Cortex of kidney (tissue), 1 donor: ENCODE measurements around the gene NAGS.
"Not testable (repeated sequence)": the region's sequence is repeated elsewhere in the genome, so short reads cannot be mapped to it uniquely, and the experiment has no call there.

ENCODE experiments used
- DNase-seq: peaks from one replicate; lab custom pipeline; 2025; lab: John Stamatoyannopoulos, UW

The NAGS gene, protein sequence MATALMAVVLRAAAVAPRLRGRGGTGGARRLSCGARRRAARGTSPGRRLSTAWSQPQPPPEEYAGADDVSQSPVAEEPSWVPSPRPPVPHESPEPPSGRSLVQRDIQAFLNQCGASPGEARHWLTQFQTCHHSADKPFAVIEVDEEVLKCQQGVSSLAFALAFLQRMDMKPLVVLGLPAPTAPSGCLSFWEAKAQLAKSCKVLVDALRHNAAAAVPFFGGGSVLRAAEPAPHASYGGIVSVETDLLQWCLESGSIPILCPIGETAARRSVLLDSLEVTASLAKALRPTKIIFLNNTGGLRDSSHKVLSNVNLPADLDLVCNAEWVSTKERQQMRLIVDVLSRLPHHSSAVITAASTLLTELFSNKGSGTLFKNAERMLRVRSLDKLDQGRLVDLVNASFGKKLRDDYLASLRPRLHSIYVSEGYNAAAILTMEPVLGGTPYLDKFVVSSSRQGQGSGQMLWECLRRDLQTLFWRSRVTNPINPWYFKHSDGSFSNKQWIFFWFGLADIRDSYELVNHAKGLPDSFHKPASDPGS

DNA sequence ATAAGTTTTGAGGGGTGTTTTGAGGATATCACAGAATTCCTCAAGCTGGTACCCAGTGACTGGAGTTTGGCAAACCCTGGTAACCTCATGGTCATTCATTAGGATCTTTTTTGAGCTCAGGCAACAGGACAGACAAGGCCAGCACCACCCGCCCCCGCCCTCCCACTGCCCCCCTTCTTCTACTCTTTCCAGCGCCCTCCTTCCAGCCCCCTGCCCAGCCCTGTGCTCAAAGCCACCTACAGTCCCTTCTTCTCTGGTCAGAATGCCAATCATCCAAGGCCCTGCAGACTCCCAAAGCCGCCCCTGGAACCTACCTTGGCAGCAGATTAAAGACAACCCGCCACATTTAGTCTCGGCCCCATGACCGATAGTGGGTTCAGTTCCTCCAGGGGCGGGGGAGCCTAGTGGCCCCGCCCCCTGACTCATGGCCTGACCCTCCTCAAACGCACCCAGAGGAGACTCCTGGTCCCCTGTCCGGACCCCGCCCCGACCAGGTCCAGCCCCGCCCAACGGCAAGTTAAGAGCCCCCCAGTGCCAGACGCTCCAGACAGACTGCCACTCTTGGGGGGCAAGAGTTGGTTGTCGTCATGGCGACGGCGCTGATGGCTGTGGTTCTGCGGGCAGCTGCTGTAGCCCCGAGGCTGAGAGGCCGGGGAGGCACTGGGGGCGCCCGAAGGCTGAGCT lies at the start of gene NAGS:
Gene NAGS (plus strand): TSS at position 546 of the 684 bp plus-strand sequence. CDS start 42 bp downstream, at position 588.
- DNase-seq: no peak

DNA sequence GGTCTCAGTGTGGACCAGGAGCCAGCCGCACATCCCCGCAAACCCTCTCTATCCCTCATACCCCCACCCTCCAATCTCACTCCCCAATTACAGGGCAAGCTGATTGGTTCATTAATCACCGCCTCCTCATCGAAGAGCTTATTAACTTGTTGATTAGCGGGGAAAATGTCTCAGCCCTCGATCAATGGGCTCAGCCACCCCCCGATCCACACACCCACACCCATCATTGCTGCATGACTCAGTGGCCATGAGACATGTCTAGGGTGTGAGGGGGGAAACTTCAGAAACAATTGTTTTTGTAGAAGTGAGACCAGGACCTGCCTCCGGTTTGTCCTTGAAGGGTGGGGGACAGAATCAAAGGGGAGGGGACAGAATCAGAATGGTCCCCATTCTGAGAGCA lies 48.2 kb upstream of the NAGS start:
- DNase-seq: no peak

DNA sequence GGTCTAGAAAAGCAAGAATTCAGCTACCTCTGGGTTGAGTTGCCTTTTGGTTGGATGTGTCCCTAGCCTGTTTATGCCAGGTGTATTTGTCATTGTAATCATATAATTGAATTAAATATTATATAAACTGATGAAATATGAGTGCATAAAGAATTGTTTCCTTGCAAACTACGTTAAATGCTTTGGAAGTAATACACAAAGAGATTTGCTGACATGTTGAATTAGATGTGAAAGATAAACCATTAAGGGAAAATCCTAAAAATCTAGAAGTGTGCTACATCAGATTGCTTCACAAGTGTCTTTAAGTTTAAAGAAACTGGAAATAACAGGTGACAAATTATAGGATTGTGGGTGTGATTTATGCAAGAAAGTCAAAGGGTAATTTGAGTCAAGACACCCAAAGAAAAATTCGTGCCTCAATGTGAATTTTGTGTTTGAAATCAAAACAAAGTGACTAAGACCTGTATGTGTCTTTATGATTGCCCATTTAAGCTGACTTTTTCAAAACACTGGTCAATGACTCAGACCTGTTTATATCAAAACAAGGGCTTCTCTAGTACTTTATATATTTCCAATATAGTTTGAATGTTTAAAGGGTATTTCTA lies 45.6 kb upstream of the NAGS start:
- DNase-seq: no peak

DNA sequence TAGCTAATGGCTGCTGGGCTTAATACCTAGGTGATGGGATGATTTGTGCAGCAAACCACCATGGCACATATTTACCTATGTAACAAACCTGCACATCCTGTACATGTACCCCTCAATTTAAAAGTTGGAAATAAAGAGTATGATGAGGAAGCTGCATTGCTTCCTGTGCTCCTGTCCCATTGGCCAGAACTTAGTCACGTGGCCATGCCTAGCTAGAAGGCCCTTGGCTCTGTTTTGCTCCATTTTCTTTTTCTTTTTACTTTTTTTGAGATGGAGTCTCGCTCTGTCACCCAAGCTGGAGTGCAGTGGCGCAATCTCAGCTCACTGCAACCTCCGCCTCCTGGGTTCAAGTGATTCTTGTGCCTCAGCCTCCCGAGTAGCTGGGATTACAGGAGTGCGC lies 43.1 kb upstream of the NAGS start:
- DNase-seq: not testable (repeated sequence)

DNA sequence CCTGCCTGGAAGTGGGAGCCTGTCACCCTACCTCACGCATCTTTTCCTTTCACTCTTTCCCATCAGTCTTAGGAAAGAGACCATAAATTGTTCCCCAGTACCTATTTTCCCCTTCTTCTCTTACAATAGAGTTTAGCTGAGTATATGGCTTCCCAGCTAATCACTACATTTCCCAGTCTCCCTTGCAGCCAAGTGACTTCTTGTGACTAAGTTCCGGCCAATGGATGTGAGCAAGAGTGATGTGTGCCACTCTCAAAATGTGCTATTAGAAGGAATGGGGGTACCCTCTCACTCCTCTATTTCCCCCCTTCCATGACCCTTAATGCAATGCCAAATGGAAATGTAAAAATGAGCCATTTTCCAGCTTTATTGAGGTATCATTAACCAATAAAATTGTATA lies 42.5 kb upstream of the NAGS start:
- no peak for DNase-seq

DNA sequence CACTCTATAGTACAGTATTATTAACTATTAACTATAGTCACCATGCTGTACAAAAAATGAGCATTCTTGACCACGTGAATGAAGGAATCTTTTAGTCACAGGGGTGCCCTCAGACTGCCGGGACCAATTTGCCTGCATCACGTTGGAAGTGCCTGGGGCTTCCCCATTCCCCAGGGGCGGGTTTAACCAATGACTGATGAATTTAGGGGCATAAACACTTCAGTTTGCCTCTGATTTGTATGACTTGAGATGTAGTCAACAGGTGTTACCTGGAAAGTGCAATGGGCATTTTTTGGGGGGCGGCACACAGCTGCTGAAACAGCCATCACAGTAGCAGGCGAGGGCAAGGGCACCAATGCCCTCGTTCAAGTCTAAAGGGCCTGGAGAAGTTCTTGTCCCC lies 41.9 kb upstream of the NAGS start:
- no peak for DNase-seq

DNA sequence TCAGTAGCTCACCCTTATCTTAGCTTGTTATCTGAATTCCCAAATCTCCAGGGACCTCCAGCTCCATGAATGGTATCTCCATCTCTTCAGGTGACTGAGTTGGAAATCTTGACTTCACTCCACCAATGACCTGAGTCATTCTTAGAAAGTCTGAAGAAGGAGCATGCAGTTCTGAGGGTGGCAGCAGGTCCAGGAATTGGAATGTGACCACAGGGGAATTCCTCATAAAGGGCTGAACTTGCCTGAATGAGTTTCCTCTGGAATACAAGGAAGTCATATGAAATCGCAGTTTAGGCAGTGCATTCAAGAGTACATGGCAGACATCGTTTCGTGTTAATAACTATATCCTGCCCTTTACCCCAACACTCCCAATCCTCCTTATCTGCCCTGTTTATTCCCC lies 38.1 kb upstream of the NAGS start:
- DNase-seq: no peak

DNA sequence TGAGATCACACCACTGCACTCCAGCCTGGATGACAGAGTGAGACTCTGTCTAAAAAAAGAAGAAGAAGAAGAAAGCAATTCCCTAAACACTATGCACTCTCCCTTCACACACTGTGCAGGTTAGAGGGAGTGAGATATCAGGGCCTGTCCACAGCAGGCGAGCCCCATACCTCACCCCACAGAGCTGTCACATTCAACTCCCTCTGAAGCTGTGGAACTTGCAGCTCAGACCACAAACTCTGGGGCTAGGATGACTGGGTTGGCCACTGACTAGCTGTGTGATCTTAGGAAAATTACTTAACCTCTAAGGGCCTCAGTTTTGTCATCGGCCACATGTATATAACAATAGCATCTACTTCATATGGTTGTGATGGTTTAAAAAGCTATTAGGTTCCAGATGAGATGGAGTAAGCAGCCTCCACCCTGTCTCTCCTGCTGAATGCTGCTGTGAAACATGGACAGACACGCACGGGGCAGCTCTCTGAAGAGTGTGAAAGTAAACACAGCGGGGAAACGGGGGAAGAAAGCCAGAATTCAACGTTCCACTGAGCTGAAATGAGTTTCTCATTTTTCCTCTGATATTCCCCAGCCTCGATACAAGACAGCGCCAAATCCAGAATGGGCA lies 37.1 kb upstream of the NAGS start:
- DNase-seq: no peak

DNA sequence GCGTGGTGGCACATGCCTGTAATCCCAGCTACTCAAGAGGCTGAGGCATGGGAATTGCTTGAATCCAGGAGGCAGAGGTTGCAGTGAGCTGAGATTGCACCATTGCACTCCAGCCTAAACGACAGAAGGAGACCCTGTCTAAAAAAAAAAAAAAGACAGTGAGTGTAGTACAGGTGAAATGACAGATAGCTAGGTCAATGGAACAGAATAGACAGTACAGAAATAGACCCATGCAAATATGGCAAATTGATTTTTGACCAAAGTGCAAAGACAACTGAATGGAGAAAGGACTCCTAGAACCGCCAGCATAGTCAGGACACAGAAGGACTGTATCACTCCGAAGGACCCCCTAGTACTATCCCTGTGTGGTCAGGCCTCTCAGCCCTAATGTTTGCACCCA lies 34.1 kb upstream of the NAGS start:
- DNase-seq: no peak

DNA sequence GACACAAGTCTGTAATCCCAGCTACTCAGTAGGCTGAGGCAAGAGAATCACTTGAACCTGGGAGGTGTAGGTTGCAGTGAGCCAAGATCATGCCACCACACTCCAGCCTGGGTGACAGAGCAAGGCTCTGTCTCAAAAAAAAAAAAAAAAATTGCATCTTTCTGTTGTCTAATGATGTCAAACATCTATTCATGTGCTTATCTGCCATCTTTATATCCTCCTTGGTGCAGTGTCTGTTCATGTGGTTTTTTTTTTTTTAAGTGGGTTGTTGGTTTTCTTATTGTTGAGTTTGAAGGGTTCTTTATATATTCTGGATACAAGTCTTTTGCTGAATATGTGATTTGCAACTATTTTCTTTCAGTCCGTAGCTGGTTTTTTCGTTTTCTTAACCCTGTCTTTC lies 33.0 kb upstream of the NAGS start:
- not testable (repeated sequence) for DNase-seq

DNA sequence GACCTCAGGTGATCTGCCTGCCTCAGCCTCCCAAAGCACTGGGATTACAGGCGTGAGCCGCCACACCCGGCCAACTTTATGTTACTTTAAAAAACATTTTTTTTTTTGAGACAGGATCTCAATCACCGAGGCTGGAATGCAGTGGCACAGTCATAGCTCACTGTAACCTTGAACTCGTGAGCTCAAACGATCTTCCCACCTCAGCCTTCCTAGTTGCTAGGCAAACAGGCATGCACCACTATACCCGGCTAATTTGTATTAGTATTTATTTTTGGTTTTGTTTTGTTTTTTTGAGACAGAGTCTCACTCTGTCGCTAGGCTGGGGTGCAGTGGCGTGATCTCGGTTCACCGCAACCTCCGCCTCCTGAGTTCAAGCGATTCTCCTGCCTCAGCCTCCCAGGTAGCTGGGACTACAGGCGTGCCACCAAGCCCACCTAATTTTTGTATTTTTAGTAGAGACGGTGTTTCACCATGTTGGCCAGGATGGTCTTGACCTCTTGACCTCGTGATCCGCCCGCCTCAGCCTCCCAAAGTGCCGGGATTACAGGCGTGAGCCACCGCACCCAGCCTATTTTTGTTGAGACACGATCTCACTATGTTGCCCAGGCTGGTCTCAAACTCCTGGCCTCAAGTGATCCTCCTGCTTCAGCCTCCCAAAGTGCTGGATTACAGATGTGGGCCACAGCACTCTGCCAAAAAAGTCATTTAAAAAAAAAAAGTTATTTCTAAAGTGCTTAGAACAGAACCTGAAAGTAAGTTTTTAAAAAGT lies 31.8 kb upstream of the NAGS start:
- DNase-seq: not testable (repeated sequence)

DNA sequence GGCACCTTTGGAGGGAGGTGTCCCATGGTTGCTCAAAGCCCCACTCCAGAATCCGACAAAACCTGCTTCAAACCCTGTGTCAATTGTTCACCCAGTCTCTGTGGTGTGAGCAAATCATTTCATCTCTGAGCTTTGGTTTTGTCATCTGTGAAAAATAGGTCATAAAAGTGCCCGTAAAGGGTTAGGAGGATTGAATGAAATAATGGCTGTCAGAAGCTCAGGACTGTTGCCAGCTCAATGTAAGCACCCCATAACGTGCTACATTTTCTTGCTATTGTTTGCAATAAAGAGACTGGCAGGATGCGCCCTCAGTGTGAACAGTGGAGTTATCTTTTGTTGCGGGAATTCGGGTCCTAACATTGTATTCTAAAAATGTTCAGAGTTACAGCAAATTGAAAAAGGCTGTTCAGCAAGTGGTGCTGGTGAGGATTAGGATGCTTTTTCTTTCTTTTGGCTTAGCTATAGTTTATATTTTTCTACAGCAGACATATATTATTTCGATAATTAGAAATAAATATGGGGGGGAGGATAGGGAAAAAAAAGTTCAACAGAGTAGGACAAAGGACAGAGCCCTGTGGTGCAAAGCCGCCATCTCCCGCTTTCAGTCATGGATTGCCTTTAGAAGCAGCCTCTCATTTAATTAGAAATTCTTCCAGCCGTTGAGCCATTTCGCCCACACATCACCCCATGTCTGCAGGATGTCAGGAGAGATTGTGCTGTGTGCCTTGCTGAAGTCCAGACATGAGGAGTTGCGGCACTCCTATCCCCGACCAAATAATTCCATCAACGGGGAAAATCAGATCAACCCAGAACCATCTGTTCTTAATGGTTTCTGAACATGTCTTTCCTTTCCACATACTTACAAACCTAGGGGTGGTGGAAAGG lies 29.8 kb upstream of the NAGS start:
- DNase-seq: no peak

DNA sequence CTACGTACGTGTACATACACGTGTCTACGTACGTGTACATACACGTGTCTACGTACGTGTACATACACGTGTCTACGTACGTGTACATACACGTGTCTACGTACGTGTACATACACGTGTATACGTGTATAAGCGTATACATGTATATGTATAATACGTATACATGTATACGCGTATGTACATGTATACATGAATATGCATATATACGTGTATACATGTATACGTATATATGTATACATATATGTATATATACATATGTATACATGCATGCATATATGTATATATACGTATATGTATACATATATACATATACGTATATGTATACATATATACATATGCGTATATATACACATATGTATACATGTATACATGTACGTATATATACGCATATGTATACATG lies 28.5 kb upstream of the NAGS start:
- no peak for DNase-seq

DNA sequence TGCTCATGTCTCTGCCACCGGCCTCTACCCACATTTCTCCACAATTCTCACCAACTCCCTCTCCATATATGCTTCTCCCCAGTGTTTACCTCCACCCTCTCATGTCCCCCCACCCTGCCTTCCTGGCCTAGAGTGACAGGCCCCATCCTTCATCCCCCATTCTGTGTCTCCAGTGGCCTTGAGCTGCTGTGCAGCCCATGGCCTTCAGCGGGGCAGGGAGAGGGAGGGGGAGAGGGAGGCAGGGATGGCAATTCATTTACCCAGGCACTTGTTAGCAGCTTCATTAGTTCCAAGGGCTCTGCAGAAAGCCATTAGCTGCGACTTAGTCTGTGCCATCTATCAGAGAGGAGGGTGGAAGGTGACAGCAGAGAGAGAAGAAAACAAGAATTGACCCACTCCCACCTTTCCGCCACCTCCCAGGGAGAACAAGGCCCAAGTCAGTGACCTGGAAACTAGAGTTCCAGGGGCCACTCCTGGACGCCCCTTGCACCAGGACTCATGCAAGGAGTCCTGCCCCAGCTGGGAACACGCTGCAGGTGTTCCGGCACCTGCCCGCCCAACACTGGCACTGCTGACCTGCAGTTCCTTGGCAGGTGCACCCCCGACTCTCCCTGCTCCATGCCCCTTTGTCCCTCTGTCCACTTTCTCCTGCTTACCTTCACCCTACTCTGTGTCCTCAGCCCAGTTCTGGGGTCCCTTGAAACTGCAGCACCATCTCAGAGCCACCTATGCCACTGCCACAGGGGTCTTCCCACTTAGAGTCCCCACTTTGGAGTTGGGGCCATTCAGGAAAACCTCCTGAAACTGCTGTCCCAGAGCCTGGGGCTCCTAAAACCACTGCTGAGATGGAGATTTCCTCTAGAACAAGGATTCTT lies 27.2 kb upstream of the NAGS start:
- no peak for DNase-seq

DNA sequence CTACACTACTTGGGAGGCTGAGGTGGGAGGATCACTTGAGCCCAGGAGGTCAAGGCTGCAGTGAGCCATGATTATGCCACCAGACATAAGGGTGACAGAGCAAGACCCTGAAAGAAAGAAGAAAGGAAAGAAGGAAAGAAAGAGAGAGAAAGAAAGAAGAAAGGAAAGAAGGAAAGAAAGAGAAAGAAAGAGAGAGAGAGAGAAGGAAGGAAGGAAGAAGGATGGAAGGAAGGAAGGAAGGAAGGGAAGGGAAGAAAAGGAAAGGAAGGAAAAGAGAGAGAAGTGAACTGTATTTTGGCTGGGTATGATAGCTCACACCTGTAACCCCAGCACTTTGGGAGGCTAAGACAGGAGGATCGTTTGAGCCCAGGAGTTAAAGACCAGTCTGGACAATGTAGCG lies 26.3 kb upstream of the NAGS start:
- no peak for DNase-seq

DNA sequence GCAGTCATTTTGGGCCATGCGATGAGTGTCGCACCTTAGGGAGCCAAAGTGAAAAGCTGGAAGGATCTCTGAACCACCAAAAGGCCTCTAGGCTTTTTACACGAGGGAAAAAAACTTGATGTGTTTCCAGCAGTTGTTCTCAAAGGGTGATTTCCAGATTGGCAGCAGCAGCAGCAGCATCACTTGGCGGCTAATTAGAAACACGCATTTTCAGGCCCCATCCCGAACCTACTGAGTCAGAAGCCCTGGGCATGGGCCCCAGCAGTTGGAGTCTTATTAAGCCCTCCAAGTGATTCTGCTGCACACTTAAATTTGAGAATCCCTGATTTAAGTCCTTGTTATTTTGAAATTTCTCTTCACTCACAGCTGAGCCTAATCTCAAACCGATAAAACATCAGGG lies 25.4 kb upstream of the NAGS start:
- no peak for DNase-seq

DNA sequence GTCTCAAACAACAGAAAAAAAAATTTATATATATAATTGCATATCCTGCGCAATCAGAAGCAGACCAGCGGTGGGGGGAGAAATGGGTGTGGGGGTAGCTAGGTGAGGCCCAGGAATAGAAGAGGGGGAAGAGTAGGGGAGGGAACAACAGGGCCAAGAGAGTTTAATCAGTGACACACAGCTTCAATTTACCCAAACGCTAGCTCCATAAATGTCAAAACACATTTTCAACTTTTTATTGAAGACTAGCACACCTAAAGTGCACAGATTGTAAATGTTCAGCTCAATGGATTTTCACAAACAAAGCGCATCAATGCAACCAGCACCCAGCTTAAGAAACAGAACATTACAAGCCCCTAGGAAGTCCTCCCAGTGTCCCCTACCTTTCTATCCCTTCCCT lies 24.8 kb upstream of the NAGS start:
- DNase-seq: no peak

DNA sequence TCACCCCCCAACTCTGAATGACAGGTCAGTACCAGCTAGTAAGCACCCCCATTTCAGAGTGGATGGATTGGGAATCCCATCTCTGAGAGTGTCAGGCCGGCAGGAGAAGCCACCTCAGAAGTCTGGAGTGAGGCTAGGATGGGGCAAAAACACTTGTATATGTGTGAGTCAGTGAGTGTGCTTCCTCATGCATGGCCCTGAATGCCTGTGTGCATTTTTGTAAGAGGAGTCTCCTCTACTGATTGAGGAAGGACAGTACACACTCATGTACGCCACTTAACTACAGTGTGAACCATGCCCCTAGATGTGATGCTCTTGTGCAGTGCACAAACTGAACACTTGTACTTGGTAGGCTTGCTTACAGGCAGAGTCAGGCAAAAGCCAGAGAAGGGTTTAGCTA lies 22.3 kb upstream of the NAGS start:
- no peak for DNase-seq

DNA sequence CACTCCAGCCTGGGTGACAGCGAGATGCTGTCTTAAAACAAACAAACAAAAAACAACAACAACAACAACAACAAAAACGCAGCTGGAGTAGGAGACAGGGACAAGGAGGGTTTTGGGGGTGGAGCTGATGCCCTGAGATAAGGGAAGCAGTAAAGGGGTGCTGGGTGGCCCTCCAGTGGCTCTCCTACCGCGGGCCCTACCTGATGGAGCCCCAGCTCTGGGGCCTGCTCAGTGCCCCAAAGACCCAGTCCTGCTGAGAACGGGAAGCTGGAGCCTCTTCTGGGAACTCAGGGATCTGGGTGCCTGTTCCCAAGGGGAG lies 21.3 kb upstream of the NAGS start:
- no peak for DNase-seq
